Neural progenitor cell (in vitro differentiated cells): Measurements from ENCODE around the gene SLIT1. TPM values are rescaled to one million over a fixed set of nuclear protein-coding genes. Genes with fewer than 3 reads are reported as not detected.

ENCODE experiments used
- DNase-seq: peaks from one replicate; pipeline ENCODE4 v3.0.0-alpha.2; 2016; ENCODE audit warnings: low spot score
- H2AFZ ChIP-seq: fragments of 200-600 bp; sonication (generic); replicated peaks from 2 replicates; pipeline ENCODE4 v1.6.1; 2016; ENCODE audit warnings: antibody characterized with exemption
- H3F3A ChIP-seq: fragments of 200-600 bp; sonication (generic); 2 replicates; pipeline ENCODE4 v1.6.1; 2016; ENCODE audit warnings: antibody characterized with exemption, low read depth
- H3K27ac ChIP-seq: fragments of 200-600 bp; sonication (generic); 2 replicates; pipeline ENCODE4 v1.5.1; 2016; ENCODE audit warnings: mild to moderate bottlenecking
- H3K27me3 ChIP-seq: fragments of 200-600 bp; sonication (generic); 2 replicates; pipeline ENCODE4 v1.6.1; 2016; ENCODE audit warnings: mild to moderate bottlenecking, moderate library complexity
- H3K36me3 ChIP-seq: fragments of 200-600 bp; sonication (generic); 2 replicates; pipeline ENCODE4 v1.5.1; 2016
- H3K4me1 ChIP-seq: fragments of 200-600 bp; sonication (generic); 2 replicates; pipeline ENCODE4 v1.6.1; 2016; ENCODE audit warnings: mixed run types
- H3K4me2 ChIP-seq: fragments of 200-600 bp; sonication (generic); 2 replicates; pipeline ENCODE4 v1.6.1; 2016
- H3K4me3 ChIP-seq: fragments of 200-600 bp; sonication (generic); 2 replicates; pipeline ENCODE4 v1.5.1; 2016
- H3K79me2 ChIP-seq: fragments of 200-600 bp; sonication (generic); 2 replicates; pipeline ENCODE4 v1.6.1; 2016; ENCODE audit warnings: low read depth
- H3K9ac ChIP-seq: fragments of 200-600 bp; sonication (generic); 2 replicates; pipeline ENCODE4 v1.6.1; 2016
- H3K9me3 ChIP-seq: fragments of 200-600 bp; sonication (generic); 2 replicates; pipeline ENCODE4 v1.5.1; 2016; ENCODE audit warnings: low read depth
- H4K20me1 ChIP-seq: fragments of 200-600 bp; sonication (generic); 2 replicates; pipeline ENCODE4 v1.6.1; 2016; ENCODE audit warnings: low read depth
- H3K27ac Mint-ChIP-seq: 3 replicates; pipeline ENCODE4 v1.8.0; 2021; ENCODE audit warnings: mixed read lengths
- H3K27me3 Mint-ChIP-seq: 2 replicates; pipeline ENCODE4 v1.8.0; 2022; ENCODE audit warnings: low read depth, mild to moderate bottlenecking, inconsistent platforms, moderate library complexity, mixed read lengths; ENCODE audit not compliant: insufficient read depth
- H3K36me3 Mint-ChIP-seq: 3 replicates; pipeline ENCODE4 v1.8.0; 2021; ENCODE audit warnings: mixed read lengths
- H3K4me1 Mint-ChIP-seq: 3 replicates; pipeline ENCODE4 v1.8.0; 2021; ENCODE audit warnings: mixed read lengths
- H3K4me3 Mint-ChIP-seq: 3 replicates; pipeline ENCODE4 v1.8.0; 2021; ENCODE audit warnings: mild to moderate bottlenecking, moderate library complexity, mixed read lengths
- H3K9me3 Mint-ChIP-seq: 3 replicates; pipeline ENCODE4 v1.8.0; 2020; ENCODE audit warnings: mixed read lengths
- EZH2 ChIP-seq: fragments of 200-600 bp; sonication (generic); IDR thresholded peaks from 2 replicates; pipeline ENCODE4 v1.6.1; 2017; ENCODE audit warnings: antibody characterized with exemption, mild to moderate bottlenecking, moderate library complexity
- EZH2phosphoT487 ChIP-seq: fragments of 200-600 bp; sonication (generic); IDR thresholded peaks from 2 replicates; pipeline ENCODE4 v1.6.1; 2017; ENCODE audit warnings: antibody characterized with exemption
- total RNA-seq: library from RNA; depleted of rRNA; stranded (reverse); fragments of >200 nt; gene quantifications from 2 replicates; pipeline ENCODE4 v1.2.3, GENCODE V29; 2015; ENCODE audit warnings: low replicate concordance
- TF ChIP-seq, protein P1 (sequence below): fragments of 200-600 bp; sonication (generic); IDR thresholded peaks from 2 replicates; pipeline ENCODE4 v1.5.1; 2017; ENCODE audit warnings: antibody characterized with exemption, mild to moderate bottlenecking

Gene SLIT1
- total RNA-seq, 1 donor from 2014 or later = 0.92 TPM

DNA sequence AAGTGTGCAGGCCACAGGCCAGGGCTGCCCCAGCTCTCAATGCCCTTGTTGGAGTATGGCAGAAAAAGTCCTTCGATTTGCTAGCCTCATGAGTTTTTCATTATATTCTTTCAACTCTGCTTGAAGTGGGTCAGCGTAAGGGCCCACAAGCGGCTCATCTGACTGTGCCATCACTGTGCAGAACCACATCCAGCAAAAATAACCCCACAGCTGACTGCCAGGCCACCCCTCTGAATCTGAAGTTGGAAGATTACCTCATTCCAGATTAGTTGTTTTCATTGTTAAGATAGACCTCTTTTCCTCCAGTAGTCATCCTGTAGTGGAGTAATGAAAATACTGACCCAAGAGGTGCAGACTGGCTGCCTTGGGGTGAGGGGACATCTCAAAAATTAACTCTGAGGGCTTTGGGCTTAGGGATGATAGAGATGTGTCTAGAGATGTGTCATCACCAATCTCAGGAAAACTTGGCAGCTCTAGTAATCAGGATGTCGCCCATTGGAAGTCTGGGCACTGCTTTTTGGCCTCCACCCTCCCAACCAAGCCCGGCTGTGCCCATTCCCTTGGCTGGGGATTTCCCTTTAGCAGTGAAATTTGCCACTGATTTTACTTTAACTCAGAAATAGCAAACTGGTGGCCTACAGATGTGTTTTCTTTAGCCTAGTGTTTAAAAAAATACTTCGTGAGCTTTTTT lies 189.3 kb downstream of the SLIT1 start:
- peaks cover 2% of the 10 kb centered on the region for H3K4me1 Mint-ChIP-seq
- H3K79me2 ChIP-seq = no peaks in the 10 kb centered on the region
- TF ChIP-seq EZH2 (no peak), EZH2phosphoT487 (no peak)
- TF ChIP-seq, protein P1, sequence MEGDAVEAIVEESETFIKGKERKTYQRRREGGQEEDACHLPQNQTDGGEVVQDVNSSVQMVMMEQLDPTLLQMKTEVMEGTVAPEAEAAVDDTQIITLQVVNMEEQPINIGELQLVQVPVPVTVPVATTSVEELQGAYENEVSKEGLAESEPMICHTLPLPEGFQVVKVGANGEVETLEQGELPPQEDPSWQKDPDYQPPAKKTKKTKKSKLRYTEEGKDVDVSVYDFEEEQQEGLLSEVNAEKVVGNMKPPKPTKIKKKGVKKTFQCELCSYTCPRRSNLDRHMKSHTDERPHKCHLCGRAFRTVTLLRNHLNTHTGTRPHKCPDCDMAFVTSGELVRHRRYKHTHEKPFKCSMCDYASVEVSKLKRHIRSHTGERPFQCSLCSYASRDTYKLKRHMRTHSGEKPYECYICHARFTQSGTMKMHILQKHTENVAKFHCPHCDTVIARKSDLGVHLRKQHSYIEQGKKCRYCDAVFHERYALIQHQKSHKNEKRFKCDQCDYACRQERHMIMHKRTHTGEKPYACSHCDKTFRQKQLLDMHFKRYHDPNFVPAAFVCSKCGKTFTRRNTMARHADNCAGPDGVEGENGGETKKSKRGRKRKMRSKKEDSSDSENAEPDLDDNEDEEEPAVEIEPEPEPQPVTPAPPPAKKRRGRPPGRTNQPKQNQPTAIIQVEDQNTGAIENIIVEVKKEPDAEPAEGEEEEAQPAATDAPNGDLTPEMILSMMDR = no peak
- no peaks in the 10 kb centered on the region for H3K4me1 ChIP-seq
- no peaks in the 10 kb centered on the region for H3K27me3 ChIP-seq
- H2AFZ ChIP-seq = no peak overlapping the region
- no peak overlapping the region for H3K4me2 ChIP-seq
- H3K36me3 ChIP-seq = no peaks in the 10 kb centered on the region
- H3F3A ChIP-seq = no peaks in the 10 kb centered on the region
- H3K36me3 Mint-ChIP-seq = no peaks in the 10 kb centered on the region
- H3K27ac ChIP-seq = no peak overlapping the region
- no peaks in the 10 kb centered on the region for H3K27me3 Mint-ChIP-seq
- no peaks in the 10 kb centered on the region for H4K20me1 ChIP-seq
- no peak overlapping the region for H3K27ac Mint-ChIP-seq
- H3K9ac ChIP-seq = no peak overlapping the region
- H3K9me3 ChIP-seq = no peaks in the 10 kb centered on the region
- H3K4me3 Mint-ChIP-seq = no peak overlapping the region
- no peak overlapping the region for H3K4me3 ChIP-seq
- H3K9me3 Mint-ChIP-seq = no peaks in the 10 kb centered on the region
- DNase-seq = no peak

DNA sequence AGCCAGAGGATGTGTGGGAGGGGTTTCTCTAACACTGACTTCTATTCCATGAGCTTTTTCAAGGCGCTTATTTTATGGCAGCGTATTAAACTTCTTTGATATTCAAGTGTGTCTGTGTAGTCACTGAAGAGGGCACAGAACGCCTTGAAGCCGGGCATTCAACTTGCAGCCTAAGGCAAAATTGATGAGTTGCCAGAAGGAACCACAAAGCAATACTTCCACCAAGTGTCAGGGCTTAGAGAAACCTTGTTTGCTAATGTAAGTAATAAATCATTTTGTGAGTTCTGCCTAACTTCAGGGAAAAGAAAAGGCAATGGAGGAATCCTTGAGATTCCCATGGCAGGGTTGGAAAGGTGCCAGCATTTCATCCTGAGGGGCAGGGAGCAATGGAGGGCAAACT lies 189.9 kb downstream of the SLIT1 start:
- H3K27me3 ChIP-seq = no peaks in the 10 kb centered on the region
- no peak for TF ChIP-seq EZH2
- TF ChIP-seq, protein P1 = no peak
- no peak for TF ChIP-seq EZH2phosphoT487
- no peaks in the 10 kb centered on the region for H3K9me3 ChIP-seq
- no peaks in the 10 kb centered on the region for H3F3A ChIP-seq
- H3K79me2 ChIP-seq = no peaks in the 10 kb centered on the region
- no peaks in the 10 kb centered on the region for H4K20me1 ChIP-seq
- H2AFZ ChIP-seq = no peak overlapping the region
- H3K9ac ChIP-seq = no peak overlapping the region
- Mint-ChIP-seq H3K27ac (no peak overlapping the region), H3K27me3 (no peaks in the 10 kb centered on the region), H3K9me3 (no peaks in the 10 kb centered on the region), H3K36me3 (no peaks in the 10 kb centered on the region), H3K4me3 (no peak overlapping the region), H3K4me1 (peaks cover 2% of the 10 kb centered on the region)
- H3K36me3 ChIP-seq = no peaks in the 10 kb centered on the region
- no peak for DNase-seq
- H3K4me3 ChIP-seq = no peak overlapping the region
- H3K4me2 ChIP-seq = no peak overlapping the region
- H3K27ac ChIP-seq = no peak overlapping the region
- no peaks in the 10 kb centered on the region for H3K4me1 ChIP-seq

DNA sequence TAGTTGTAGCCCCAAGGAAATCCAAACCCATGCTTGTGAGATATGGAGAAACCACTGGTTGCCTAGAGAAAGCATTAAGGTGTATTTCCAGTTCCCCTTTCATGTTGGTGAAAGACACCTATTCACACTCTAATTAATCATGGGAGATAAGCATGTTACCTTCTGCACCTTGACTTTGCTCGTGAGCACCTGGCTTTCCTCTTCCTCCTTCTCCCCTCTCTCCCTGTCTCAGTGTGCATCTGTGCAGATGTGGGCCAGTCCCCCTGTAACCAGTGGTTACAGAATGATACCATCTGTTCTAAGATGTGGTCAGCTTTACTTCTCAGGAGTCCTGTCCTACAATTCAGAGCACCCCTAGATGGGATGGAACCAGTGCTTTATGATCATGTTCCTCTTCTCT lies 193.0 kb downstream of the SLIT1 start:
- Mint-ChIP-seq H3K27ac (no peak overlapping the region), H3K4me1 (peaks cover 2% of the 10 kb centered on the region), H3K36me3 (peaks cover 2% of the 10 kb centered on the region), H3K27me3 (no peaks in the 10 kb centered on the region), H3K9me3 (no peaks in the 10 kb centered on the region), H3K4me3 (no peak overlapping the region)
- Histone ChIP-seq H4K20me1 (no peaks in the 10 kb centered on the region), H3K27me3 (no peaks in the 10 kb centered on the region), H2AFZ (no peak overlapping the region), H3K9ac (no peak overlapping the region), H3K4me1 (no peaks in the 10 kb centered on the region), H3K36me3 (no peaks in the 10 kb centered on the region), H3K27ac (no peak overlapping the region), H3K9me3 (no peaks in the 10 kb centered on the region), H3K79me2 (no peaks in the 10 kb centered on the region), H3K4me3 (no peak overlapping the region), H3K4me2 (no peak overlapping the region), H3F3A (no peaks in the 10 kb centered on the region)
- TF ChIP-seq, protein P1 = no peak
- TF ChIP-seq EZH2 (no peak), EZH2phosphoT487 (no peak)
- DNase-seq = no peak
